Neural cell (in vitro differentiated cells): ENCODE data around the gene LIPK.

ENCODE experiments used
- CTCF ChIP-seq: fragments of 450-650 bp; IDR thresholded peaks from 2 replicates; pipeline ENCODE4 v1.5.1; 2014; ENCODE audit warnings: antibody characterized with exemption, mild to moderate bottlenecking, moderate library complexity; ENCODE audit not compliant: poor library complexity, severe bottlenecking
- EP300 ChIP-seq: fragments of 450-650 bp; conservative IDR thresholded peaks from 2 replicates; pipeline ENCODE4 v1.6.1; 2014; ENCODE audit warnings: antibody characterized with exemption, mild to moderate bottlenecking, moderate library complexity; ENCODE audit not compliant: poor library complexity, severe bottlenecking
- EZH2 ChIP-seq: fragments of 200-600, 300-800 bp; shearing (Covaris generic), sonication (generic); IDR thresholded peaks from 2 replicates; pipeline ENCODE4 v1.6.1; 2014; ENCODE audit warnings: antibody characterized with exemption, low read length, borderline replicate concordance, mild to moderate bottlenecking; ENCODE audit not compliant: insufficient read depth, poor library complexity, severe bottlenecking
- POLR2AphosphoS5 ChIP-seq: IDR thresholded peaks from 2 replicates; pipeline ENCODE4 v1.6.1; 2012
- RAD21 ChIP-seq: fragments of 450-650 bp; conservative IDR thresholded peaks from 2 replicates; pipeline ENCODE4 v1.6.1; 2014; ENCODE audit warnings: antibody characterized with exemption, mild to moderate bottlenecking, moderate library complexity
- SMC3 ChIP-seq: fragments of 450-650 bp; conservative IDR thresholded peaks from 2 replicates; pipeline ENCODE4 v1.6.1; 2014; ENCODE audit warnings: antibody characterized with exemption, mild to moderate bottlenecking, moderate library complexity; ENCODE audit not compliant: poor library complexity
- TAF1 ChIP-seq: IDR thresholded peaks from 2 replicates; pipeline ENCODE4 v1.6.1; 2012; ENCODE audit warnings: low read depth

DNA sequence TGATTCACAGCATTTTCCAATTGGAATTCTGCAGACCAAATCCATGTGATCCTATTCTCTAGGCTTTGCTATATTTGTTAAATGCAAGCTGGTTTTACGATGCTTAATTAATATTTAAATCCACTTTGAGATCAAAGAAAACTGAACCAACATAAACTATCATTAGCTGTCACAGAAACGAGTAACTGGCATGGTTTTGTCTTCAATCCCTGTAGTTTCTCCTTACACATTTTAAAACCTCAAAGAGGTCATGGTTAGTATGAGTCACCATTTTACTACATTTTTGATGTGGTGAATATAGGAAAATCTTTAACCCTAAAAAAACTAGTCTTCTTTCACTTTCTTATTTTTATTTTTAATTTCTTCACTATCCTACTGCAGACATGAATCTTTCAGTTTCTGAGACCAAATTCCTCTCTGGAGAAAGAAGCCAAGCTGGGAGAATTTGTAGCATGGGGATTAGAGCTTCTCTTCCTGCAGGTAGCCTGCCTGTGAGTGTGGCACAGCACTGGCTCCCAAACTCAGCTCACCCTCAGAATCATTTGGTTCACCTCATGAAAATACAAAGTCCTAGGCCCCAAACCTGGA, 87.8 kb downstream of the LIPK start:
- no peak for TF ChIP-seq RAD21
- no peak for TF ChIP-seq CTCF
- no peak for TF ChIP-seq TAF1
- TF ChIP-seq SMC3: no peak
- no peak for TF ChIP-seq EZH2
- no peak for TF ChIP-seq EP300
- TF ChIP-seq POLR2AphosphoS5: no peak
